ENCODE measurements around the gene RPUSD1.

RPUSD1 gene

DNA sequence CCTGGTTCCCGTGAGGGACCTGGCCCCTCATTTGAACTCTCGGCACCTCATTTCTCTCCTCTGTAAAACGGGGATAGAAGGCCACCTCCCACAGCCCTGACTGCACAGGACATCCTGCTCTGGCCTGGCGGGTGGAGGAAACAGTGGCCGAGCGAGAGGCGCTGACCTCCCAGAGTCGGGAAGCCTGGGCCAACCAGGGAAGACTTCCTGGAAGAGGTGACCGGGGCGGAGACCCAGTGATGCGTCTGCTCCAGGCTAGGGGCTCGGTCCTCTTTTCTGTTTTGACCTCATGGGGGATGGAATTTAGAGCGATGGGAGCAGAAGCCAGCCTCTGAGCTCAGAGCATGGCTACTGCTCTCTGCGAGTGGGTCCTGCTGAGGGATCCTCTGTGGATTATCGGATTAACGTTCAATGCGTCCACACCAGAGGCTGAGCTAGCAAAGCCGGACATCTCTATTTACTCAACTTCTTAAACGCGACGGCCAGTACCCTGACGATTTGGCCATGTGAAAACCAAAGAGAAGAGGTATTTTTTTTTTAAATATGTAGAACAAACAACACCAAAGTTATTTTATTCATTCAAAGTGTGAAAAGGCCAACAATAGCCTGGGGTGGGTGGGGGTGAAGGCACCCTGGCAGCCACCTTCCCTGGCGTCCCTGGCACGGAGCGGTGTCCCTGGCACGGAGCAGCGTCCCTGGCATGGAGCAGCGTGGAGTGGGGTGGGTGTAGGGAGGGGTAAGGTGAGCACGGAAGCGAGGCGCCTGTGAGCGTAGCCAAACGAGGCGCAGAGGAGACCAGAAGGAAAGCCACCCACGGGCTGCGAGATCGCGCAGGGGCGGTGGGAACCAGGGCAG lies 36.8 kb downstream of the RPUSD1 start (continued):
- TF ChIP-seq, protein P1, sequence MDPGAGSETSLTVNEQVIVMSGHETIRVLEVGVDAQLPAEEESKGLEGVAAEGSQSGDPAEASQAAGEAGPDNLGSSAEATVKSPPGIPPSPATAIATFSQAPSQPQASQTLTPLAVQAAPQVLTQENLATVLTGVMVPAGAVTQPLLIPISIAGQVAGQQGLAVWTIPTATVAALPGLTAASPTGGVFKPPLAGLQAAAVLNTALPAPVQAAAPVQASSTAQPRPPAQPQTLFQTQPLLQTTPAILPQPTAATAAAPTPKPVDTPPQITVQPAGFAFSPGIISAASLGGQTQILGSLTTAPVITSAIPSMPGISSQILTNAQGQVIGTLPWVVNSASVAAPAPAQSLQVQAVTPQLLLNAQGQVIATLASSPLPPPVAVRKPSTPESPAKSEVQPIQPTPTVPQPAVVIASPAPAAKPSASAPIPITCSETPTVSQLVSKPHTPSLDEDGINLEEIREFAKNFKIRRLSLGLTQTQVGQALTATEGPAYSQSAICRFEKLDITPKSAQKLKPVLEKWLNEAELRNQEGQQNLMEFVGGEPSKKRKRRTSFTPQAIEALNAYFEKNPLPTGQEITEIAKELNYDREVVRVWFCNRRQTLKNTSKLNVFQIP (CRISPR knock-in tag; IDR thresholded peaks at IDR 0.05; ENCODE audit: borderline replicate concordance, low read depth), result no peak
- no peak for TF ChIP-seq ZFP30 (CRISPR knock-in tag; IDR thresholded peaks at IDR 0.05)
- TF ChIP-seq, protein P2, sequence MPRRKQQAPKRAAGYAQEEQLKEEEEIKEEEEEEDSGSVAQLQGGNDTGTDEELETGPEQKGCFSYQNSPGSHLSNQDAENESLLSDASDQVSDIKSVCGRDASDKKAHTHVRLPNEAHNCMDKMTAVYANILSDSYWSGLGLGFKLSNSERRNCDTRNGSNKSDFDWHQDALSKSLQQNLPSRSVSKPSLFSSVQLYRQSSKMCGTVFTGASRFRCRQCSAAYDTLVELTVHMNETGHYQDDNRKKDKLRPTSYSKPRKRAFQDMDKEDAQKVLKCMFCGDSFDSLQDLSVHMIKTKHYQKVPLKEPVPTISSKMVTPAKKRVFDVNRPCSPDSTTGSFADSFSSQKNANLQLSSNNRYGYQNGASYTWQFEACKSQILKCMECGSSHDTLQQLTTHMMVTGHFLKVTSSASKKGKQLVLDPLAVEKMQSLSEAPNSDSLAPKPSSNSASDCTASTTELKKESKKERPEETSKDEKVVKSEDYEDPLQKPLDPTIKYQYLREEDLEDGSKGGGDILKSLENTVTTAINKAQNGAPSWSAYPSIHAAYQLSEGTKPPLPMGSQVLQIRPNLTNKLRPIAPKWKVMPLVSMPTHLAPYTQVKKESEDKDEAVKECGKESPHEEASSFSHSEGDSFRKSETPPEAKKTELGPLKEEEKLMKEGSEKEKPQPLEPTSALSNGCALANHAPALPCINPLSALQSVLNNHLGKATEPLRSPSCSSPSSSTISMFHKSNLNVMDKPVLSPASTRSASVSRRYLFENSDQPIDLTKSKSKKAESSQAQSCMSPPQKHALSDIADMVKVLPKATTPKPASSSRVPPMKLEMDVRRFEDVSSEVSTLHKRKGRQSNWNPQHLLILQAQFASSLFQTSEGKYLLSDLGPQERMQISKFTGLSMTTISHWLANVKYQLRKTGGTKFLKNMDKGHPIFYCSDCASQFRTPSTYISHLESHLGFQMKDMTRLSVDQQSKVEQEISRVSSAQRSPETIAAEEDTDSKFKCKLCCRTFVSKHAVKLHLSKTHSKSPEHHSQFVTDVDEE (CRISPR knock-in tag; IDR thresholded peaks at IDR 0.05), result no peak
- TF ChIP-seq GLIS3 (CRISPR knock-in tag; IDR thresholded peaks at IDR 0.05), result no peak
- no peak for TF ChIP-seq BACH2 (CRISPR knock-in tag; IDR thresholded peaks at IDR 0.05; ENCODE audit: borderline replicate concordance)

DNA sequence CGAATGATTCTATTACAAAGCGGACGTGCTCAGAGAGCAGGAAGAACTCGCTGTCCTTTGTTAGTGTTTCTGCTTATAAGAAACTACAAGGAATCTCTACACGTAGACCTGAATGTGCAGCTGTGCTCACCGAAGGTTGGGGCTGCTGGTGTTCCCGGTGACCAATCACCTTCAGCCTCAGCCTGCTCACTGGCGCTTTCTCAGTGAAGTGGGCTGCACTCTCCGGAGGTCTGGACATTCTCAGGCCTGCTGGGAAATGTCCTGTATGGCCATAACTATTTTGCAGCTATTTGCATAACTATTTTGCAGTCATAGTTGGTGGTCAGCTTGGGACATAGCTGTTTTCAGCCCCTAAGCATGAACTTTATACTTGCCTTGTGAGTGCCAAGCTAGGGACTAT lies 37.7 kb downstream of the RPUSD1 start:
- peak; percentile 49 for ATAC-seq
- TF ChIP-seq BACH2 (CRISPR knock-in tag; IDR thresholded peaks at IDR 0.05; ENCODE audit: borderline replicate concordance) (no peak), GLIS3 (CRISPR knock-in tag; IDR thresholded peaks at IDR 0.05) (no peak), ZNF8 (CRISPR knock-in tag; IDR thresholded peaks at IDR 0.05) (no peak), CSDC2 (CRISPR knock-in tag; IDR thresholded peaks at IDR 0.05) (no peak), ZC3H10 (CRISPR knock-in tag; IDR thresholded peaks at IDR 0.05) (no peak), ZFP30 (CRISPR knock-in tag; IDR thresholded peaks at IDR 0.05) (no peak)
- TF ChIP-seq, protein P1 (CRISPR knock-in tag; IDR thresholded peaks at IDR 0.05; ENCODE audit: borderline replicate concordance, low read depth), result no peak

DNA sequence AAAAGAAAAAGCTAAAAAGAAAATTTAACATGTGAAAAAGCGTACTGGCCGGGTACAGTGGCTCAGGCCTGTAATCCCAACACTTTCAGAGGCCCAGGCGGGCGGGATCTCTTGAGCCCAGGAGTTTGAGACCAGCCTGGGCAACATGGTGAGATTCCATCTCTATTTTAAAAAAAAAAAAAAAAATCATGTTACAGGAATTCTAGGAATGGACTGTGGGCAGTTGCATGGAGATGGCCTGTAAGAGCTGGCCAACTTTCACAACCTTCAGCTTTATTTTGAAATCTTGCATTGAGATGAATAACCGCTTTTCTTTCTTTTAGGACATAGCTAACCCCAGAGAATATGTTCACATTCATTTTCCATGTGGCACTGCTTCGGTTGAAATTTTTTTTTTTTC lies 39.2 kb downstream of the RPUSD1 start:
- no peak for TF ChIP-seq TOX (CRISPR knock-in tag; IDR thresholded peaks at IDR 0.05; ENCODE audit: borderline replicate concordance)
- TF ChIP-seq, protein P3, sequence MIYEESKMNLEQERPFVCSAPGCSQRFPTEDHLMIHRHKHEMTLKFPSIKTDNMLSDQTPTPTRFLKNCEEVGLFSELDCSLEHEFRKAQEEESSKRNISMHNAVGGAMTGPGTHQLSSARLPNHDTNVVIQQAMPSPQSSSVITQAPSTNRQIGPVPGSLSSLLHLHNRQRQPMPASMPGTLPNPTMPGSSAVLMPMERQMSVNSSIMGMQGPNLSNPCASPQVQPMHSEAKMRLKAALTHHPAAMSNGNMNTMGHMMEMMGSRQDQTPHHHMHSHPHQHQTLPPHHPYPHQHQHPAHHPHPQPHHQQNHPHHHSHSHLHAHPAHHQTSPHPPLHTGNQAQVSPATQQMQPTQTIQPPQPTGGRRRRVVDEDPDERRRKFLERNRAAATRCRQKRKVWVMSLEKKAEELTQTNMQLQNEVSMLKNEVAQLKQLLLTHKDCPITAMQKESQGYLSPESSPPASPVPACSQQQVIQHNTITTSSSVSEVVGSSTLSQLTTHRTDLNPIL (CRISPR knock-in tag; IDR thresholded peaks at IDR 0.05; ENCODE audit: low read depth), result no peak
- no peak for TF ChIP-seq ZFP30 (CRISPR knock-in tag; IDR thresholded peaks at IDR 0.05)
- no peak for TF ChIP-seq TCF4 (CRISPR knock-in tag; IDR thresholded peaks at IDR 0.05; ENCODE audit: borderline replicate concordance)
- TF ChIP-seq ZFP3 (CRISPR knock-in tag; IDR thresholded peaks at IDR 0.05), result no peak
- TF ChIP-seq RARB (CRISPR knock-in tag; IDR thresholded peaks at IDR 0.05), result no peak
- TF ChIP-seq ARNTL (CRISPR knock-in tag; IDR thresholded peaks at IDR 0.05; ENCODE audit: borderline replicate concordance, low read depth), result no peak
- TF ChIP-seq, protein P4, sequence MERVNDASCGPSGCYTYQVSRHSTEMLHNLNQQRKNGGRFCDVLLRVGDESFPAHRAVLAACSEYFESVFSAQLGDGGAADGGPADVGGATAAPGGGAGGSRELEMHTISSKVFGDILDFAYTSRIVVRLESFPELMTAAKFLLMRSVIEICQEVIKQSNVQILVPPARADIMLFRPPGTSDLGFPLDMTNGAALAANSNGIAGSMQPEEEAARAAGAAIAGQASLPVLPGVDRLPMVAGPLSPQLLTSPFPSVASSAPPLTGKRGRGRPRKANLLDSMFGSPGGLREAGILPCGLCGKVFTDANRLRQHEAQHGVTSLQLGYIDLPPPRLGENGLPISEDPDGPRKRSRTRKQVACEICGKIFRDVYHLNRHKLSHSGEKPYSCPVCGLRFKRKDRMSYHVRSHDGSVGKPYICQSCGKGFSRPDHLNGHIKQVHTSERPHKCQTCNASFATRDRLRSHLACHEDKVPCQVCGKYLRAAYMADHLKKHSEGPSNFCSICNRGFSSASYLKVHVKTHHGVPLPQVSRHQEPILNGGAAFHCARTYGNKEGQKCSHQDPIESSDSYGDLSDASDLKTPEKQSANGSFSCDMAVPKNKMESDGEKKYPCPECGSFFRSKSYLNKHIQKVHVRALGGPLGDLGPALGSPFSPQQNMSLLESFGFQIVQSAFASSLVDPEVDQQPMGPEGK (CRISPR knock-in tag; IDR thresholded peaks at IDR 0.05; ENCODE audit: borderline replicate concordance), result no peak
- TF ChIP-seq, protein P5, sequence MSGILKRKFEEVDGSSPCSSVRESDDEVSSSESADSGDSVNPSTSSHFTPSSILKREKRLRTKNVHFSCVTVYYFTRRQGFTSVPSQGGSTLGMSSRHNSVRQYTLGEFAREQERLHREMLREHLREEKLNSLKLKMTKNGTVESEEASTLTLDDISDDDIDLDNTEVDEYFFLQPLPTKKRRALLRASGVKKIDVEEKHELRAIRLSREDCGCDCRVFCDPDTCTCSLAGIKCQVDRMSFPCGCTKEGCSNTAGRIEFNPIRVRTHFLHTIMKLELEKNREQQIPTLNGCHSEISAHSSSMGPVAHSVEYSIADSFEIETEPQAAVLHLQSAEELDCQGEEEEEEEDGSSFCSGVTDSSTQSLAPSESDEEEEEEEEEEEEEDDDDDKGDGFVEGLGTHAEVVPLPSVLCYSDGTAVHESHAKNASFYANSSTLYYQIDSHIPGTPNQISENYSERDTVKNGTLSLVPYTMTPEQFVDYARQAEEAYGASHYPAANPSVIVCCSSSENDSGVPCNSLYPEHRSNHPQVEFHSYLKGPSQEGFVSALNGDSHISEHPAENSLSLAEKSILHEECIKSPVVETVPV (CRISPR knock-in tag; IDR thresholded peaks at IDR 0.05), result no peak
- ATAC-seq, result peak; percentile 79

Data from SK-N-SH treated with all-trans-retinoic acid at 6 μM for 48 hours (cell line).